Testis (tissue), 3 donors: ENCODE data around the gene XRN2. TPM values are rescaled to one million over a fixed set of nuclear protein-coding genes. Genes with fewer than 3 reads are reported as not detected.
"Not testable (repeated sequence)": the region's sequence is repeated elsewhere in the genome, so short reads cannot be mapped to it uniquely, and the experiment has no call there.

Experiments used
- DNase-seq: peaks from one replicate; pipeline ENCODE4 v3.0.0-alpha.2; 2019
- H3K27ac ChIP-seq, 2 donors: fragments of 200-600 bp; sonication (generic); one replicate each; pipeline ENCODE4 v1.5.1; 2019
- H3K27me3 ChIP-seq: fragments of 200-600 bp; sonication (generic); one replicate; pipeline ENCODE4 v1.5.1; 2019
- H3K36me3 ChIP-seq: fragments of 200-600 bp; sonication (generic); one replicate; pipeline ENCODE4 v1.5.1; 2017; ENCODE audit warnings: low read depth; ENCODE audit errors: missing control alignments
- H3K4me1 ChIP-seq: fragments of 200-600 bp; sonication (generic); one replicate; pipeline ENCODE4 v1.5.1; 2019
- H3K4me3 ChIP-seq, 2 donors: fragments of 200-600 bp; sonication (generic); one replicate each; pipeline ENCODE4 v1.5.1; 2017 to 2019
- H3K9me3 ChIP-seq: fragments of 200-600 bp; sonication (generic); one replicate; pipeline ENCODE4 v1.5.1; 2017
- POLR2A ChIP-seq: fragments of 450-650 bp; IDR thresholded peaks from one replicate; pipeline ENCODE4 v1.6.1; 2017; ENCODE audit warnings: antibody characterized with exemption, mild to moderate bottlenecking, moderate library complexity
- WGBS, 2 donors: methylation state at CpG; one replicate each; pipeline ENCODE4 v1.1.5; 2018; 5-methylcytosine and 5-hydroxymethylcytosine counted together
- intact Hi-C: fragments of 100-400 bp; cut with DNase I; formaldehyde crosslinking; loops from one replicate; pipeline ENCODE4 v1.15.1; 2023; ENCODE audit warnings: low total_unique reads
- polyA plus RNA-seq: library from polyadenylated mRNA; stranded (reverse); fragments of 350-450 nt; fragmentation: Illumina TruSeq; extraction: RNeasy Lipid Tissue Mini Kit (QIAGEN cat#74804); gene quantifications from one replicate; pipeline ENCODE4 v1.2.3, GENCODE V29; 2014; ENCODE audit warnings: low read depth, low replicate concordance; ENCODE audit not compliant: insufficient read depth
- total RNA-seq, 2 donors: library from RNA; depleted of rRNA; stranded (reverse); fragments of >200 nt; gene quantifications; one replicate each; pipeline ENCODE4 v1.2.3, GENCODE V29; 2016
- TF ChIP-seq, protein P1 (sequence below), 3 experiments: fragments of 450-650 bp in 2 of 3; fragments of 200-600 bp in 1 of 3; sonication (generic) in 1 of 3; IDR thresholded peaks; one replicate each; pipeline ENCODE4 v1.5.1; 2016 to 2019; ENCODE audit warnings: antibody characterized with exemption in 3 of 3, mild to moderate bottlenecking in 2 of 3, moderate library complexity in 1 of 3

Gene XRN2
- total and polyA plus RNA-seq, 3 donors from 2014 or later = 55.4 to 64.5 (median 59.7) TPM

DNA sequence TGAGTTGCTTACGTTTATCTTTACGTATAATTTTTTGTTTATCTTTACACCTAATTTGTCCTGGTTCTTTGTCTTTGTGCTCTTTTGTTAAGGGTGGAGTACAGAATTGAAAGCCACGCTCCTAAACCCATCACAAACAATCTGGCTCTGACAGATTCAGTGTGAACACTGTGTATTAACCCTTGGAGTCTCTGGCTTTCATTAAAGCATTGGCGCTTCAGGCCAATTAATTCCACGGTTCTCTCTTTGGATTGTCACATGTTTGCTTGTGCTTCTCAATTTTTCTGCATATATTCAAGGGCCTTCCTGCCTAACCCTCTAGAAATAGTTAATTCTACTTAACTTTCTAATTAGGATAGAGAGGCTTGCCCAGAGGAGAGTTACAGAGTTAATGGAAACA lies 55.6 kb downstream of the XRN2 start:
- intact Hi-C loops = no loop called here
- no peak overlapping the region for H3K4me3 ChIP-seq
- no peak overlapping the region for H3K27ac ChIP-seq
- WGBS, 2 donors = 88 to 95% methylated on average over 5 of the region's 5 CpGs
- no peaks in the 10 kb centered on the region for H3K27me3 ChIP-seq
- no peak for DNase-seq
- TF ChIP-seq POLR2A = no peak
- TF ChIP-seq, protein P1, sequence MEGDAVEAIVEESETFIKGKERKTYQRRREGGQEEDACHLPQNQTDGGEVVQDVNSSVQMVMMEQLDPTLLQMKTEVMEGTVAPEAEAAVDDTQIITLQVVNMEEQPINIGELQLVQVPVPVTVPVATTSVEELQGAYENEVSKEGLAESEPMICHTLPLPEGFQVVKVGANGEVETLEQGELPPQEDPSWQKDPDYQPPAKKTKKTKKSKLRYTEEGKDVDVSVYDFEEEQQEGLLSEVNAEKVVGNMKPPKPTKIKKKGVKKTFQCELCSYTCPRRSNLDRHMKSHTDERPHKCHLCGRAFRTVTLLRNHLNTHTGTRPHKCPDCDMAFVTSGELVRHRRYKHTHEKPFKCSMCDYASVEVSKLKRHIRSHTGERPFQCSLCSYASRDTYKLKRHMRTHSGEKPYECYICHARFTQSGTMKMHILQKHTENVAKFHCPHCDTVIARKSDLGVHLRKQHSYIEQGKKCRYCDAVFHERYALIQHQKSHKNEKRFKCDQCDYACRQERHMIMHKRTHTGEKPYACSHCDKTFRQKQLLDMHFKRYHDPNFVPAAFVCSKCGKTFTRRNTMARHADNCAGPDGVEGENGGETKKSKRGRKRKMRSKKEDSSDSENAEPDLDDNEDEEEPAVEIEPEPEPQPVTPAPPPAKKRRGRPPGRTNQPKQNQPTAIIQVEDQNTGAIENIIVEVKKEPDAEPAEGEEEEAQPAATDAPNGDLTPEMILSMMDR (IDR thresholded peaks at IDR 0.05) = no peak
- no peaks in the 10 kb centered on the region for H3K9me3 ChIP-seq
- no peaks in the 10 kb centered on the region for H3K36me3 ChIP-seq
- H3K4me1 ChIP-seq = no peaks in the 10 kb centered on the region

DNA sequence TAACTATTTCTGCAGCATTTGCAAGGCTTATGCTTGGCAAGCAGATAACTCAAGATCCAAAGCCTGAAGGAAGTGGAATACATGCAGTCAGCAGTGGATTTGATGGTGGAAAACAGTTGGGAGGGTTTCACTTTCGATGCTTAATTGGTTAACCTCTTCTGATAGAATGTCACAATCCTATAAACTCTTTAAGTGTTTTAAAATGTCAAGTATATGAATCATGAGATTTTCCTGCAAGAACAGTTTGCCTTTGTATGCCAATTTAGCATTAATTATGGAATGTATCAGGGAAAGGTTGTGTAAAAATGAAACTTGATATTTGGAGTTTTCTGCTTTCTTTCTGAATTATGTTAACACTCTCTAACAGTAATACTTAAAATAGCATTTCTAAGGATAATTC lies 57.6 kb downstream of the XRN2 start:
- intact Hi-C loops = no loop called here
- 91 to 92% methylated on average over 1 of the region's 1 CpG for WGBS, 2 donors
- TF ChIP-seq POLR2A = no peak
- TF ChIP-seq, protein P1 (IDR thresholded peaks at IDR 0.05) = no peak

DNA sequence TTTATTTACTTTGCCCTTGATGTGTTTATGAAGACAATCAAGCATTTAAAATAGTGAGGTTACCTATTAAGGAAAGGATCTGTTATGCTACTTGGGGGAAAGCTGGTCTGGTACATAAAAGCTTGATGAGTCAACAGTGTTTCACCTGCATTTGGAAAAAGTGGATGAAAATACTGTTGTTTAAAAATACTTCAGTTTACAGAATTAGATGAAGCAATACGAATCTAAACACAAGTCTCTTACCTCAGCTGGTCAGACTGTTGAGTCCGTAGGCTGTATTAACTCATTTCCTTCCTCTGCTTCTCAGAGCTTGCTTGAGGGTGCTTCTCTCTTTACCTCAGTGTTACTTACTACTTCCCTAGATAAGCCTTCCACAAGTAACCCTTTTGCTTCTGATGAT lies 58.1 kb downstream of the XRN2 start:
- Histone ChIP-seq H3K27ac (no peak overlapping the region), H3K4me3 (no peak overlapping the region), H3K9me3 (no peaks in the 10 kb centered on the region), H3K27me3 (no peaks in the 10 kb centered on the region), H3K4me1 (no peaks in the 10 kb centered on the region), H3K36me3 (no peaks in the 10 kb centered on the region)
- TF ChIP-seq POLR2A = no peak
- intact Hi-C loops = no loop called here
- no peak for DNase-seq
- 77% methylated on average over 2 of the region's 2 CpGs for WGBS, 2 donors

More for the DNA sequence above, 57.6 kb downstream of the XRN2 start:
- H3K27me3 ChIP-seq = no peaks in the 10 kb centered on the region
- H3K27ac ChIP-seq = no peak overlapping the region
- H3K9me3 ChIP-seq = no peaks in the 10 kb centered on the region
- H3K4me1 ChIP-seq = no peaks in the 10 kb centered on the region
- H3K36me3 ChIP-seq = no peaks in the 10 kb centered on the region
- DNase-seq = no peak
- no peak overlapping the region for H3K4me3 ChIP-seq

DNA sequence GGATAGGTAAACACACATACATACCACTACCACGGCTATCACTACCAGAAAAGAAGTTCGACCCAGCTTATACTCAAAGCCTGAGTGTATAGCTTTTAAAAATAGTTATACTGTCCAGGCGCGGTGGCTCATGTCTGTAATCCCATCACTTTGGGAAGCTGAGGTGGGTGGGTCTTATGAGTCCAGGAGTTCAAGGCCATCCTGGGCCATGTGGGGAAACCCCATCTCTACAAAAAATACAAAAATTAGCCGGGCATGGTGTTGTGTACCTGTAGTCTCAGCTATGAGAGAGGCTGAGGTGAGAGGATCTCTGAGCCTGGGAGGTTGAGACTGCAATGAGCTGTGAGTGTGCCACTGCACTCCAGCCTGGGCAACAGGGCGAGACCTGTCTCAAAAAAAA lies 61.3 kb downstream of the XRN2 start:
- no peaks in the 10 kb centered on the region for H3K27me3 ChIP-seq
- H3K4me1 ChIP-seq = no peaks in the 10 kb centered on the region
- H3K36me3 ChIP-seq = no peaks in the 10 kb centered on the region
- H3K27ac ChIP-seq = no peak overlapping the region
- intact Hi-C loops = no loop called here
- no peak for TF ChIP-seq POLR2A
- TF ChIP-seq, protein P1 (IDR thresholded peaks at IDR 0.05) = no peak
- H3K9me3 ChIP-seq = no peaks in the 10 kb centered on the region
- 90 to 93% methylated on average over 6 of the region's 6 CpGs for WGBS, 2 donors
- H3K4me3 ChIP-seq = no peak overlapping the region
- no peak for DNase-seq

DNA sequence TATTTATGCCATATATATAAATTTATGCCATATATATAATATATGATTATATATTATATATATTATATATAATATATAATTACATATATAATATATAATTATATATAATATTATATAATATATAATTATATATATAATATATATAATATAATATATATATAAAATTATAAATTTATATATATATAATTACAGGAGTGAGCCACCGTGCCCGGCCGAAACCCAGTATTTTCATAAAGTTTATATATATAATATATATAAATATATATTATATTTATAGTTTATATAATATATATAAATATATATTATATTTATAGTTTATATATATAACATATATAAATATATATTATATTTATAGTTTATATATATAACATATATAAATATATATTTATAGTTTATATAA lies 62.6 kb downstream of the XRN2 start:
- H3K9me3 ChIP-seq = no peaks in the 10 kb centered on the region

DNA sequence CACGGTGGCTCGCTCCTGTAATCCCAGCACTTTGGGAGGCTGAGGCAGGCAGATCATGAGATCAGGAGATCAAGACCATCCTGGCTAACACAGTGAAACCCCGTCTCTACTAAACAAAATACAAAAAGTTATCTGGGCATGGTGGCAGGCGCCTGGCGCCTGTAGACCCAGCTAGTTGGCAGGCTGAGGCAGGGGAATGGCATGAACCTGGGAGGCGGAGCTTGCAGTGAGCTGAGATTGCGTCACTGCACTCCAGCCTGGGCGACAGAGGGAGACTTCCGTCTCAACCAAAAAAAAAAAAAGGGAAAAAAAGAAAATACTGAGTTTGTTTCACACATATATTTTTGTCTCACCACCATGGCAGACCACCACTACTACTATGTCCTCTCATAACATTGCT lies 63.1 kb downstream of the XRN2 start:
- H3K4me1 ChIP-seq, H3K9me3 ChIP-seq, intact Hi-C loops, H3K27me3 ChIP-seq, H3K36me3 ChIP-seq, H3K4me3 ChIP-seq, DNase-seq, H3K27ac ChIP-seq: not testable (repeated sequence)
- 83 to 90% methylated on average over 9 of the region's 9 CpGs for WGBS, 2 donors

More for the DNA sequence above, 62.6 kb downstream of the XRN2 start:
- Histone ChIP-seq H3K4me1 (no peaks in the 10 kb centered on the region), H3K36me3 (no peaks in the 10 kb centered on the region), H3K4me3 (no peak overlapping the region), H3K27me3 (no peaks in the 10 kb centered on the region), H3K27ac (no peak overlapping the region)
- no peak for TF ChIP-seq POLR2A
- TF ChIP-seq, protein P1 (IDR thresholded peaks at IDR 0.05) = no peak
- 94 to 98% methylated on average over 3 of the region's 3 CpGs for WGBS, 2 donors
- DNase-seq = no peak
- intact Hi-C loops = no loop called here
